ENCODE data around the gene FFAR1. TPM values are rescaled to one million over a fixed set of nuclear protein-coding genes. Genes with fewer than 3 reads are reported as not detected.

The FFAR1 gene
- total and polyA plus RNA-seq, 2 of the 8 experiments (the other 6 are each of a cell fraction or from before 2014, with no cell fraction given): not detected

GRCh38 chr19:35331551-35332214, 16.0 kb upstream of the FFAR1 start (continued):
- TF ChIP-seq CBX5 (IDR thresholded peaks at IDR 0.05; ENCODE audit: low read depth, low read length) (no peak), CBX8 (IDR thresholded peaks at IDR 0.05; ENCODE audit: borderline replicate concordance, low read depth, low read length) (no peak), YY1 (IDR thresholded peaks at IDR 0.05; ENCODE audit: low read depth, low read length) (no peak), SIN3A (conservative IDR thresholded peaks at IDR 0.05 in 1 of 2, IDR thresholded peaks at IDR 0.05 in 1 of 2; ENCODE audit: low read depth in 1 of 2, low read length in 2 of 2) (no peak), KDM1A (IDR thresholded peaks at IDR 0.05; ENCODE audit: borderline replicate concordance, low read length) (no peak)
